Tibial nerve (tissue), 4 donors: ENCODE data around the gene UMOD.

Experiments
- CTCF ChIP-seq, 5 experiments: fragments of 200-600 bp in 3 of 5; fragments of 450-650 bp in 2 of 5; sonication (generic) in 3 of 5; IDR thresholded peaks; one replicate each; pipeline ENCODE4 v1.5.1; 2016 to 2019; ENCODE audit warnings: antibody characterized with exemption in 5 of 5, mild to moderate bottlenecking in 3 of 5, moderate library complexity in 2 of 5
- EP300 ChIP-seq, 2 donors: sonication (generic); formaldehyde crosslinking; IDR thresholded peaks; one replicate each; pipeline ENCODE4 v1.6.1; 2017; ENCODE audit warnings: antibody characterized with exemption in 2 of 2, mild to moderate bottlenecking in 1 of 2
- POLR2A ChIP-seq, 2 donors: fragments of 450-650 bp; IDR thresholded peaks; one replicate each; pipeline ENCODE4 v1.6.1; 2017; ENCODE audit warnings: antibody characterized with exemption in 2 of 2, mild to moderate bottlenecking in 2 of 2, moderate library complexity in 2 of 2

- no peak for TF ChIP-seq POLR2A (IDR thresholded peaks at IDR 0.05)
- no peak for TF ChIP-seq CTCF (IDR thresholded peaks at IDR 0.05)
- no peak for TF ChIP-seq EP300 (IDR thresholded peaks at IDR 0.05)
Measured at GRCh38 chr16:20318006-20318405, 34.5 kb downstream of the UMOD start.
